ENCODE measurements around the gene SGCD.
"Not testable (repeated sequence)": the region's sequence is repeated elsewhere in the genome, so short reads cannot be mapped to it uniquely, and the experiment has no call there.

SGCD gene

GRCh38 chr5:156664832-156665231 is 337.9 kb downstream of the SGCD start:
- DNase-seq, result not testable (repeated sequence)

- DNase-seq, result not testable (repeated sequence)
Measured at GRCh38 chr5:156666686-156667085, 339.7 kb downstream of the SGCD start.

- no peak for DNase-seq
Measured at GRCh38 chr5:156667616-156668015, 340.7 kb downstream of the SGCD start.

- DNase-seq, result no peak
Measured at GRCh38 chr5:156669416-156669815, 342.5 kb downstream of the SGCD start.

- no peak for DNase-seq
Measured at GRCh38 chr5:156670615-156671014, 343.7 kb downstream of the SGCD start.

GRCh38 chr5:156675395-156675794 is 348.4 kb downstream of the SGCD start:
- no peak for DNase-seq

- DNase-seq, result no peak
Measured at GRCh38 chr5:156677963-156678362, 351.0 kb downstream of the SGCD start.

- DNase-seq, result no peak
Measured at GRCh38 chr5:156678484-156678883, 351.5 kb downstream of the SGCD start.

GRCh38 chr5:156680831-156681230 is 353.9 kb downstream of the SGCD start:
- DNase-seq, result no peak

GRCh38 chr5:156681265-156681664 is 354.3 kb downstream of the SGCD start:
- DNase-seq, result no peak

- DNase-seq, result no peak
Measured at GRCh38 chr5:156682971-156683370, 356.0 kb downstream of the SGCD start.

GRCh38 chr5:156683509-156683908 is 356.5 kb downstream of the SGCD start:
- no peak for DNase-seq

- no peak for DNase-seq
Measured at GRCh38 chr5:156684216-156684615, 357.3 kb downstream of the SGCD start.

- DNase-seq, result no peak
Measured at GRCh38 chr5:156685481-156685880, 358.5 kb downstream of the SGCD start.

- DNase-seq, result no peak
Measured at GRCh38 chr5:156686380-156686779, 359.4 kb downstream of the SGCD start.

- no peak for DNase-seq
Measured at GRCh38 chr5:156686796-156687195, 359.8 kb downstream of the SGCD start.

- no peak for DNase-seq
Measured at GRCh38 chr5:156687514-156687913, 360.6 kb downstream of the SGCD start.

GRCh38 chr5:156691572-156691971 is 364.6 kb downstream of the SGCD start:
- no peak for DNase-seq

GRCh38 chr5:156693113-156693512 is 366.1 kb downstream of the SGCD start:
- no peak for DNase-seq

GRCh38 chr5:156694598-156694997 is 367.6 kb downstream of the SGCD start:
- DNase-seq, result no peak

- no peak for DNase-seq
Measured at GRCh38 chr5:156695774-156696173, 368.8 kb downstream of the SGCD start.

- no peak for DNase-seq
Measured at GRCh38 chr5:156698323-156698722, 371.4 kb downstream of the SGCD start.

- no peak for DNase-seq
Measured at GRCh38 chr5:156699147-156699546, 372.2 kb downstream of the SGCD start.

GRCh38 chr5:156704139-156704538 is 377.2 kb downstream of the SGCD start:
- DNase-seq, result no peak

- DNase-seq, result no peak
Measured at GRCh38 chr5:156706631-156707030, 379.7 kb downstream of the SGCD start.

GRCh38 chr5:156707750-156708149 is 380.8 kb downstream of the SGCD start:
- DNase-seq, result no peak

Data from NCI-H446 treated with DMSO at 0.1 percent for 48 hours (cell line).